HAP-1 (cell line): Measurements from ENCODE around the gene ARID4A.
"Not testable (repeated sequence)": the region's sequence is repeated elsewhere in the genome, so short reads cannot be mapped to it uniquely, and the experiment has no call there.

Experiments
- DNase-seq, 2 experiments: peaks; one replicate each; pipeline ENCODE4 v3.0.0-alpha.2; 2016 to 2020; ENCODE audit warnings: low spot score in 2 of 2
- H3K27me3 ChIP-seq: fragments of 250-450 bp; sonication (Bioruptor Pico); 2 replicates; pipeline ENCODE4 v1.5.1; 2020; ENCODE audit warnings: low read depth, mild to moderate bottlenecking, moderate library complexity
- H3K36me3 ChIP-seq: fragments of 250-450 bp; sonication (Bioruptor Pico); replicated peaks from 2 replicates; pipeline ENCODE4 v1.5.1; 2020; ENCODE audit warnings: mild to moderate bottlenecking
- H3K4me1 ChIP-seq: fragments of 250-450 bp; sonication (Bioruptor Pico); 2 replicates; pipeline ENCODE4 v1.5.1; 2020; ENCODE audit warnings: mild to moderate bottlenecking
- H3K4me3 ChIP-seq: fragments of 250-450 bp; sonication (Bioruptor Pico); 2 replicates; pipeline ENCODE4 v1.5.1; 2020; ENCODE audit warnings: mild to moderate bottlenecking, moderate library complexity
- H3K9me3 ChIP-seq: fragments of 250-450 bp; sonication (Bioruptor Pico); 2 replicates; pipeline ENCODE4 v1.5.1; 2020; ENCODE audit warnings: mild to moderate bottlenecking, moderate library complexity
- in situ Hi-C: fragments of 300-500 bp; cut with MboI; formaldehyde crosslinking; loops from 3 replicates; pipeline ENCODE4 v1.14.3; 2020; ENCODE audit warnings: low sequenced_read_pairs, inconsistent platforms, mixed read lengths

Gene ARID4A

DNA sequence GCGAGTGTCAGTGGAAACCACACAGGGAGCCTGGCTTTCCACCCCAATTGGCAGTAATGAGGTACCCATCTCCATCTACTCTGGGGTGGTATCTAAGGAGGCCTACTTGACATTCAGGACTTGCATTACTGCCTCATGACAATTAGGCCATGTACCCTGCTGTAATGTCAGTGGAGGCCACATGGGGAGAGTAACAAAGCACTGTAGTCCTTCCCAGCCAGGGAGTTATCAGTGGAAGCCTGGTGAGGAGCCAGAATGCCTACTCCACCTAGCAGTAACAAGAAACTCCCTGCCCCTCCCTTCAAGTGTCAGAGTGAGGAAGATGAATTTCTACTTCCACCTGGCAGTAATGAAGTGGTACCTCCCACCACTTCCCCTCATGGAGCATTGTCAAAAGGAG is 116.5 kb downstream of the ARID4A start:
- in situ Hi-C loops, result no loop called here
- Histone ChIP-seq H3K4me1 (no peaks in the 10 kb centered on the region), H3K9me3 (no peaks in the 10 kb centered on the region), H3K36me3 (peaks cover 71% of the 10 kb centered on the region), H3K4me3 (no peak overlapping the region), H3K27me3 (no peaks in the 10 kb centered on the region)
- DNase-seq, result no peak

DNA sequence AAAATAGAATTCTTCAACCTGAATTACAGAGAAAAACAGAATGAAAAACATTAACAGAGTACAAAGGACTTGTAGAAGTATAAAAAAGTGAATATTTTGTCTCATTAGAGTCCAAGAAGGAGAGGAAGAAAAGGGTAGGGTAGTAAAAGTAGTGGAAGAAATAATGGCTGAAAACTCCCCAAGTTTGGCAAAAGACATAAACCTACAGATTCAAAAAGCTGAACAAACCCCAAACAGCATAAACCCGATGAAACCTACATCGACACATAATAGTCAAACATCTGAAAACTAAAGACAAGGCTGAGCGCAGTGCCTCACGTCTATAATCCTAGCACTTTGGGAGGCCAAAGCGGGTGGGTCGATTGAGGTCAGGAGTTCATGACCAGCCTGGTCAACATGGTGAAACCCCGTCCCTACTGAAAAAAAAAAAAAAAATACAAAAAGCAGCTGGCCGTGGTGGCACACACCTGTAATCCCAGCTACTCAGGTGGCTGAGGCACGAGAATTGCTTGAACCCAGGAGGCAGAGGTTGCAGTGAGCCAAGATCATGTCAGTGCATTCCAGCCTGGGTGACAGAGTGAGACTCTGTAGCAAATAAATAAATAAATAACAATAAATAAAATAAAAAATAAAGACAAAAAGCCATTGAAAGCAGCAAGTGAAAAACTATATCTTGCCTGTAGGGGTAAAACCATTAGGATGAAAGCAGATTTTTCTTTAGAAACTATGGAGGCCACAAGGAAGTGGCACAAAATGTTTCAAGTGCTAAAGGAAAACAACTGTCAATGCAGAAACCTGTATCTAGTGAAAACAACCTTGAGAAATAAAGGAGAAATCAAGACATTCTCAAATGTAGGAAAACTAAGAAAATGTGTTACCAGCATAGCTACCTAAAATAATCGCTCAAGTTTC is 117.5 kb downstream of the ARID4A start:
- Histone ChIP-seq H3K4me3 (no peak overlapping the region), H3K4me1 (no peaks in the 10 kb centered on the region), H3K27me3 (no peaks in the 10 kb centered on the region), H3K9me3 (no peaks in the 10 kb centered on the region), H3K36me3 (peaks cover 64% of the 10 kb centered on the region)
- in situ Hi-C loops, result no loop called here
- no peak for DNase-seq

DNA sequence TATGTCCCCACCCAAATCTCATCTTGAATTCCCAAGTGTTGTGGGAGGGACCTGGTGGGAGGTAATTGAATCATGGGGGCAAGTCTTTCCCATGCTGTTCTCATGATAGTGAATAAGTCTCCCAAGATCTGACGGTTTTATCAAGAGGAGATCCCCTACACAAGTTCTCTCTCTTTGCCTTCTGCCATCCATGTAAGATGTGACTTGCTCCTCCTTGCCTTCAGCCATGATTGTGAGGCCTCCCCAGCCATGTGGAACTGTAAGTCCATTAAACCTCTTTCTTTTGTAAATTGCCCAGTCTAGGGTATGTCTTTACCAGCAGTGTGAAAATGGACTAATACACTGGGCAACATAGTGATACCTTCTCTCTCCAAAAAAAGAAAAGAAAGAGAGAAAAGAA is 118.6 kb downstream of the ARID4A start:
- H3K27me3 ChIP-seq, H3K9me3 ChIP-seq, in situ Hi-C loops, H3K4me1 ChIP-seq, DNase-seq, H3K4me3 ChIP-seq: not testable (repeated sequence)
- H3K36me3 ChIP-seq, result peaks cover 67% of the 10 kb centered on the region
